Stimulated activated CD4-positive, alpha-beta T cell treated with anti-CD3 and anti-CD28 coated beads, Interleukin-4, amount 100 ng/mL, for 24 hours (primary cell): ENCODE results near the gene HOXC6.
A peak's percentile ranks its signal among the peaks of the same experiment; 100 is the strongest.

Source experiments
- DNase-seq: peaks from one replicate; pipeline ENCODE4 v3.0.0-alpha.2; 2020

HOXC6 gene

DNA sequence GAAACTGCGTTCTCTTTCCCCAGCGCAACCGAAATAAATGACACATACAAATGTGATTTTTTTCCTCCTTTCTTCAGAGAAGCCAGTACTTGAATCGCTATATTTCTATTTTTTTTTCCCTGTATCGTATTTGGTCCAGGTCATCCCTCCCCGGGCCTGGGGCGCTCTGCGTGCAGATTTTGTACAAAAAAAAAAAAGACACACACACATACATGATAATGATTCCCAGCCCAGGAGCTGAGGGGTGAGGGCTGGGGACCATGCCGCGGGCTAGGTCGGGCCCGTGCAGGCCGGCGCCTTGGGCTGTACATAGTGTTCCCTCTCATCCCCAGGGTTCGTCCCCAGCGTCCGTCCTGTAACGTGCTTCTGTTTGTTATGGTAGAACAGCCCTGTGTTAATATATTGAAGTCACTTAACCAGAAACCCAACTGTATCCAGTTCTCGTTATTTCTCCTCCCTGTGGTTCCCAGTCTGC lies 25.3 kb upstream of the HOXC6 start:
- no peak for DNase-seq

GRCh38 chr12:54003625-54004024 lies 24.6 kb upstream of the HOXC6 start:
- no peak for DNase-seq

DNA sequence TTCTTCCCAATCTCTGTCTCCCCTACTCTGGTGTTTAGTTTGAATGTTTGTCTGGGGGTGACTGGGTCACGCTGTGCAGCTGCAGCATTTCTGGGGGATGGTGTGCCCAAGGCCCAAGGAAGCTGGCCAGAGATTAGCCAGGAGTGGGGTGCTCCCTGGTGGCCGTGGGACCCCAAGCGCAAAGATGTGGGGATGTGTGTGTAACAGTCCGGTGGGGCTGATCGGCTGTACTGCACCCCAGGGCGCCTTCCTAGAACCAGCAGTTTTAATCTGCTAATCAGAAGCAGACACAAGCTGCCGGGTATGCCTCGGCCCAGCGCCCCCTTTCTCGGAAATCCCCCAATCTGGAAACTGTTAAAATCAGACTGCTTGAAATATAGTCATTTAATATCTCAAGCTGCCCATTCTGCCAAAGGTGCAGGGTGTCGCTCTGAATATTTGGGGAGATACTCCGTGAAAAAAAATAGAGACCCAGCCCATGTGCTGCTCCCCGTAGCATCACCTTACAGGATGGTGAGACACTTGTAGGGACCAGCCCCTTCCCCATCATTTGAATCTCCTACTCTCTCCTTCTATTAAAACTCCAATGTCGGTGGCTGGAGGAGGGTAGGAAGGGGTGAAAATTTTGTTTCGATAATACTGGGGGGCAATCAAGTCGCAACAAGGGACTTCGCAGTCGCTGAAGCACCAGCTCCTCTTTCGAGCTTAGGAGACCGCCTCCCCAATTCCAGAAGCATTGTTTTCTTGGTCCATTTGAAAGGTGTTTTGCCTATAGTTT lies 24.0 kb upstream of the HOXC6 start:
- no peak for DNase-seq

DNA sequence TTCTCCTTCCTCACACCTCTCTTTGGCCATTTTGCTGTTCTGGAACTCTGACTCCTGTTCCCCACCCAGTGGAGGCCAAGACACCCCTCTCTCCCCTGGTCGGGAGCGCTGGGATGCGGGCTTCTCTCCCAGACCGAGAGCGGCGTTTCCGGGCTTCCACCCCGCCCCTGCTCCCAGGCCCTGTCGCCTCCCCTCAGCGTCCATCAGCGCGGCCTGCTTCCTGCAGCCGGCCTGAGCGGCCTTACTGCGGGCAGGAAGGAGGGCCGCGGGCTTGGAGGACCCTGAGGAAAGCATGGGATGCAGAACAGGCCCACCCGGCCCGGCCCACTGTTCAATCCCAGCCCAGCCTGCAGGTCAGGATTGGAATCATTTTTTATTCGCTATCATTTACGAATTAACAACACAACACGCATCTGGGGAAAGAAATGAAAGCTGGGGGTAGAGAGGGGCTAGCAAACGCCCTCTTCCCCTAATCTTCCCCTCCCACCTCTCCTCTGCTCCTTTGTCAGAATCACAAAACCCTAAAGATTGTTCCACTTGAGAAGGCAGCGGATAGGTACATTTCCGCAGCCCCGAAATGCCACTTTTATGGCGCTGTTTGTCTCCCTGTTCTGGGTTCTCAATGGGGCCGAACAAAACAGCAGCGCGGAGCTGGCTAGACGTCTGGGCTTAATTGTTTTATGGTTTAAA lies 23.3 kb upstream of the HOXC6 start:
- DNase-seq = no peak

GRCh38 chr12:54005531-54005852 lies 22.7 kb upstream of the HOXC6 start:
- no peak for DNase-seq

DNA sequence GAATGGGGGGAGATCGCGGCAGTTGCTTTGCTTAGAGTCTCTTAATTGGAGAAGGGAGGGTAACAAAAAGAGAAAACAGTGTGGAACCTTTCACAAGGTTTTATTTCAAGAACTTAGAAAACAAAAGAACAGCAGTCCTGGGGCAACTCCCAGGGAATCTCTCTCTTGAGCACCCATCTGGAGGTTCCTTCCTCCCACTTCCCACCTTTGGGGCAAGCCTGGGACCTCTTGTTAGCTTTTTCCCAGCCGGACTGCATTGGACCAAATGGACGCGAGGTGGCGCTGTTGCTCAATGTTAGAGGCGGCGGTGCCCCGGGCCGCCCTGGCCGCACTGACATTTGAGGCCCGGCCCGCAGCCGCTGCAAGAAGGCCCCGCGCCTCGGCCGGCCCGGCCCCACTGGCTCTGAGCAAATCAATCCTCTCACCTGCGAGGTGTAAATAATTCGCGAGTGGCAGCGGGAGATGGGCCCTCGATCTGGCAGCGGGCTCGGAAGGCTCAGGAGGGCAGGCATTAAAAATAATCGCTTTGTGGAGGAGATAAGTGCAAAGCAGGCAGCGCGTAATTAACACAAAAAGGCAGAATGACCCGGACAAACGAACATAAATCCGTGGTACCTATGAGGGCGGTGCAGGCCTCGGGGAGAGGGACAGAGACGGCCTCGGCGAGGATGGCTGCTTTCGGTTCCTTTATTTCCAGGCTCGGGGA lies 22.2 kb upstream of the HOXC6 start:
- DNase-seq = peak; percentile 87

DNA sequence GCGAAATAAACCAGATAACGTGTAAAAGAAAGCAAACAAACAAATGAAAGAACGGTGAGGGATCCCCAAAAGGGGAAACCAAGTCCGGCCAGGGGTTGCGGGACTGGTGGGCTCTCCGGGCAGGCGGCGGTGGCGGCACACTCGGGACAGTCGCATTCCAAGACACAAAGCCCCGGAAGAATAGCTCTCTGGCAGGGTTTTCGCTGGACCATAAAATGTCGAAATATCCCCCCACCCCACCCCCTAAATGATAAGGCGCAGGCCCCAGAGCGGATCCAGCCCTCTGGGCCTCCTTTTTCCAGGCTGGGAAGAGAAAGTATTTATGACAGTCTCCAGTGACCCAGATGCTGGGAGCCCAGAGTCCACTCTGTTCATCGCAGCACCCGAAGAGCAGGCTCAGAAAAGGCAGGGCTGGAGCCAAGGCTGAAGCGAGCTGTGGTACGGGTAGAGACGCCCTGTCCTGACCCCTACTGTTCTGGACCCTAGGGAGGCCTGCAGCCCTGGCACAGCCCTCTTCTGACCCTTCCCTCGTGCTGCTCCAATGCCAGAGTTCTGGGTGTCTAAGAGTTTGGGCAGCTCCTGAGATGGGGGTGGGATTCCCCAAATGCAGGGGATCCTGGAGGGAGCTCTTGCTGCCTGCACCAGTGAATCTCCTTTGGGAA lies 21.6 kb upstream of the HOXC6 start:
- no peak for DNase-seq

GRCh38 chr12:54007538-54008259 lies 20.5 kb upstream of the HOXC6 start:
- no peak for DNase-seq

- DNase-seq = no peak
Measured at GRCh38 chr12:54008260-54008552, 20.0 kb upstream of the HOXC6 start.

DNA sequence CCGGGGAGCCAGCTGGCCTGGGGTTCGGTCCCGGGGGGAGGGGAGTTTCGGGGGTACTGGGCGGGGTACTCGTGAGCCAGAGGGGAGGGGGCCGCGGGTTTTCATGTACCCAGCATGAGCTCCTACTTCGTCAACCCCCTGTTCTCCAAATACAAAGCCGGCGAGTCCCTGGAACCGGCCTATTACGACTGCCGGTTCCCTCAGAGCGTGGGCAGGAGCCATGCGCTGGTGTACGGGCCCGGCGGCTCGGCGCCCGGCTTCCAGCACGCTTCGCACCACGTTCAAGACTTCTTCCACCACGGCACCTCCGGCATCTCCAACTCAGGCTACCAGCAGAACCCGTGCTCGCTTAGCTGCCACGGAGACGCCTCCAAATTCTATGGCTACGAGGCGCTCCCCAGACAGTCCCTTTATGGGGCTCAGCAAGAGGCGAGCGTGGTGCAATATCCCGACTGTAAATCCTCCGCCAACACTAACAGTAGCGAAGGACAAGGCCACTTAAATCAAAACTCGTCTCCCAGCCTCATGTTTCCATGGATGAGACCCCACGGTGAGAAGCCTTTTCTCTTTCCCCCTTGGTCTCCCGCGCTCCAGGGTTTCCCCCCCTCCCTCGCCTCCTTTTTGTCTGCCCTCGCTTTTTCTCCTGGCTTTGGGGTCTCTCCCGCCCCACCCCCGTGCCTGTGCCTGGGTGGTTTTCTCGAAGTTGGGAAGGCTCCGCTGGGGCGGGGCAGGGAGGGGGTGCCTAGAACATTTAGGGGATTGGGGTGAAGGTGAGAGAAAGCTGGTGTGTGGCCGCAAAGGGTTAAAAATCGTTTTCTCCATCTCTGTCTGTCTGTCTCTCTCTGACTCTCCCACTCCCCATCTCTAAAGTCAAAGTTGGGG lies 18.8 kb upstream of the HOXC6 start:
- DNase-seq = peak; percentile 28

DNA sequence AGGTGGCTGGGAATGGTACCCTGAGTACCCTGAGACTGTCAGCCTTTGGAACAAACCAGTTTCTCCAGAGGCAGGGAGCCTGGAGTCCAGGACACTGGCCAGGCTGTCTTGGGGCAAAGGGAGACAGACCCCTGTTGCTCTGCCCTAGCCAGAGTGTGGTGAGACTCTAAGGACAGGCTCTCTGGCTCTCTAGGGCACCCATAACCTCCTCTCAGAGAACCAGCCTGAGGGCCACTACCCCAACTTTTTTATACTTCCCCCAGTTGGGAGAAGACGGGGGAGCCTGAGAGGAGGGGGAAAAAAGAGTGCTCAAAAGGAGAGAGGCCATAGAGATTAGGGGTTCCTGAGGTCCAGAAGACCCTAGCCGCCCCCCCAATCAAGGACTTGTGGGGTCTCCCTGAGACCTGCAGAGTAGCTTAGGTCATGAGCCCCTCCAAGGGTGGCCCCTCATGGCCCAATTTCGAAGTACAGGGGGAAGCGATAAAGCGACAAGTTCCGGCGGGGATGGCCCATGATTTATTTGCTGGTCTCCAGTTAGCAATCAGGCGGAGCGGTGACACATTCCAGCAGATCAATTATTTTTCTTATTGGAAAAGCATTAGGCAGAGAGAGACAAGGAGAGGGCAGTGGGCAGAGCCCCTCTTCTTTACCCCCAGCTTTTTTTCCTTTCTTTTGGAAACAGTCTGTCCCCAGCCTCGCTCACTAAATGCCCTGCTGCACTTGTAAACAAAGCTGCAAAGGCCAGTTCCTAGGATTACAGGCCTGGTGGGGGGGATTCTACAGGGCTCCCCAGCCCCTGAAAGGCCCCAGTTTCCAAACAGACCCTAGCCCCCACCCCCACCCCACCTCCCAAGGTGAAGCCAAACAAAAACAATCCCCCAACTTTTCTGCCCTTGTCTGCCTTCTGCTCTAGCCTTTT lies 17.9 kb upstream of the HOXC6 start:
- no peak for DNase-seq

DNA sequence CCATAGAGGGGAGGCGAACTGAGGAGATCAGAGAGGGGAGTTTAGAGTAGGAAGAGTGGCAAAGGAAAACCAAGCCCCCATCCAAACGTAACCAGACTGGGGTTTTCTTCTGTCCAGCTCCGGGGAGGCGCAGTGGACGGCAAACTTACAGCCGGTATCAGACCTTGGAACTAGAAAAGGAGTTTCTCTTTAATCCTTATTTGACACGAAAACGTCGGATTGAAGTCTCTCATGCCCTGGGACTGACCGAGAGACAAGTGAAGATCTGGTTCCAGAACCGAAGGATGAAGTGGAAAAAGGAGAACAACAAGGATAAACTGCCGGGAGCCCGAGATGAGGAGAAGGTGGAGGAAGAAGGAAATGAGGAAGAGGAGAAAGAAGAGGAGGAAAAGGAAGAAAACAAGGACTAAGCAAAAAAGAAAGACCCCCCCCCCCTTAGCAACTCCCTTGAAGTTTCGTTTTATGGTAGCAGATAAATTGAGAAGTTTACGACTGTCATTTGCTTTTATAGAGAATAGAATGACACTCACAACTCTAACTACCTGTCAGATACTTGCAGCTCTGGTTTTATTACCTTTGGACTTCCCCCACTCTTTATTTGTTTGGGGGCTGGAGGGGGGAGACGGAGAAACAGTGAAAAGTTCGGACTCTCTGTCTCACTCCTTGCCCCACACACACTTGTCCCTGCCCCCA lies 17.1 kb upstream of the HOXC6 start:
- no peak for DNase-seq

GRCh38 chr12:54011665-54012532 lies 16.3 kb upstream of the HOXC6 start:
- no peak for DNase-seq

DNA sequence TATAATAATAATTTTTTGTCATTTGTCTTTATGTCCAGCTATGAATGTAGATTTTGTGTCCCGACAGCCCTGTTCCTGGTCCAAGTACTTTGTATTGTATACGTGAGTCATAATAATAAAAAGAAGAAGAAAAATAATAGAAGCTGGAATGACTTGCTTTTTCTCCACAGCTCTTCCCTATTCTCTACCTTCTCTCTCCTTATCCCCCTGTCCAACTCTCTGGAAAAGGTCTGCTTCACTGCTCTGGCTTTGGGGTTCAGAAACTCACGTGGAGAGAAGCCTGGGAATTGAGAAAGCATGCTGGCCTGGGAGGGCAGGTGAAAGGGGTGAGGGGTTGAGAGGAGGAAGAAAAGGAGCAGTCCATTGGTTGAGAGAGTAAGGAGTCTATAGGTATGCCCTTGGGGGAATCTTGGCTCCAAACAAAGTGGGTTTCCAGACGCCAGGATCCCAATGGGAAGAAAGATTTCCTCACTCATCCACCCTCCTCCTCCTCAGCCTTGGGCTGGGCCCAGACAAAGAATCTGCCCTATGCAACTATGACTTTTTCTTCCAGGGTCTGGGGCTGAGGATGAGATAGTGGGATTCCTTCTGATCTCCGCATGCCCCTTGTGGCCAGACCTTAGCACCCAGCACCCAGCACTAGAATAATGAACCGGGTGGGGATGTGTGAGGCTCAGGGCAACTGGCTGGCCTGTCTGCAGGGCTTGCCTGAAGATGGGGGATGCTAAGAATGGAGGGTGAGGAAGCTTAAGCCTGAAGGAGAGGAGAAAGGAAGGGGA lies 15.4 kb upstream of the HOXC6 start:
- no peak for DNase-seq

DNA sequence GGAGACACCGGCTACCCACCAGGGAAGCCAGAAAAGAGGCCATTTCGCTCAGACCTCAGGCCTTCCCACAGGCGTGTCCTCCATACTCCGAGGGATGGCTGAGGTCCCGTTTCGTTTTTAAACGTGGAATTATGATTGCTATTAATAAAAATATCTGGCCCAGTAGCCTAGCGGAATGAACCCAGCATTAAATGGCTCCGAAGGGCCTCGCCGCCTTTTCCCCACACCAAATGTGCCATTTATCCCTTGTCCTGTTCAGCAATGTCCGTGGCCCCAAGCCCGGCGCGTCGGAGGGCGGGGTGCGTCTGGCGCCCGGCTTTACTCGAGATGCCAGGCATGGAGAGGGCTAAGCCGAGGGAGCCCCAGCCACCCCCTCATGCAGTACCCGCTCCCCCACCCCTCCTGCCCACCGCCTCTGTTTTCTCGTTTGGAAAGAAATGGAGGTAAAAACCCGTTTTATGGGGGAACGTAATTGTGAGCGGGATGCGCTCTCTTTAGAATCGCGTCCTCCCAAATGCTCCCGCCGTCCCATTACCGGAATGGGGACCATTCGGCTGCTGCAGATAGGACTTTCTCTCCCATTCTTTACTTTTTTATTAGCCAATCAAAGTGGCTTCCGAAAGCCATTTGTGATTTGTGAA lies 13.7 kb upstream of the HOXC6 start:
- DNase-seq = no peak

DNA sequence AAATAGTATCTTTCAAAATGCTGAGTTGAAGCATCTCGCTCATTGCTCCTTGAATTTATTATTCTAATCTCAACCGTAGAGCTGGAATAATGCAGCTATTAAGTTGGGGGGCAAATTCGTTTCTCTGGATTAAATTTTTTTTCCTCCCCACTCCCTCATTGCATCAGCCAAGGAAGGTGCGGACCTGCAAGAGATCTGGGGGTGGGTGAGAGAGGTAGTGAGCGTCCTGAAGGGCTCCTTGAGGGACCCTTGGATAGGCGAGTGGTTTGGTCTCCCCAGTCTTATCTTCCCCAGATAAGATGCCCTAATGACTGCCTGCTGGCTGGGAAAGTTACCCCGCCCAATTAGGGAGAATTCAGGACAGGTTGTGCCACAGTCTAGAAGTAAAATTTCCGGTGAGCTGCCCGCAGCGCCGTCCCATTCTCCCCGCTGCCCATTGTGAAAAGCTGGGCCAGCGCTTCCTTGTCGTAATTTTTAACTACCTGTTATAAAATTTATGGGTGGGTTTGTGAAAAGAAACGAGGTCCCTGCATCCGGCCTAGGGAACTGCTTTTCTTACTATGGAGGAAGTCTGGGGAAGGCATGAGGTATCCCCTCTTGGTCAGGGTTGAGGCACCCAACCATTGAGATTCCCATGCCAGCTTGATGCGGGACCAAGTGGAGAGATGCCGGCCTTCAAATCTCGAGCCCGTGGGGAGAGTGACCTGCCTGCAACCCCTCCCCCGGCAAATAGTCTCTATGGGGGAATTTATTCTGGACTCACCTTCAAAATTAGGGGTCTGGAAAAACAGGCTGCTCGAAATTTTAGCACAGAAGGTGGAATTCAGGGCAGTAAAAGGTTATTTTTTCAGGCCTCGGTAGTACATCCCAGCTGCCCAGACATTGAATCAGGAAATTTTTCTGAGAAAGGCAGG lies 13.0 kb upstream of the HOXC6 start:
- DNase-seq = no peak

- DNase-seq = no peak
Measured at GRCh38 chr12:54016051-54016450, 12.2 kb upstream of the HOXC6 start.
